OCI-LY3 (cell line): ENCODE measurements around the gene HFM1.

Source experiments
- EZH2phosphoT487 ChIP-seq: fragments of 200-600 bp; shearing (Covaris generic); IDR thresholded peaks from 2 replicates; pipeline ENCODE4 v1.6.1; 2018; ENCODE audit warnings: antibody characterized with exemption, mixed run types, low read depth
- TF ChIP-seq, protein P1 (sequence below): fragments of 200-600, 300-600 bp; sonication (generic); IDR thresholded peaks from 2 replicates; pipeline ENCODE4 v1.5.1; 2014; ENCODE audit warnings: antibody characterized with exemption, low read length, low read depth

DNA sequence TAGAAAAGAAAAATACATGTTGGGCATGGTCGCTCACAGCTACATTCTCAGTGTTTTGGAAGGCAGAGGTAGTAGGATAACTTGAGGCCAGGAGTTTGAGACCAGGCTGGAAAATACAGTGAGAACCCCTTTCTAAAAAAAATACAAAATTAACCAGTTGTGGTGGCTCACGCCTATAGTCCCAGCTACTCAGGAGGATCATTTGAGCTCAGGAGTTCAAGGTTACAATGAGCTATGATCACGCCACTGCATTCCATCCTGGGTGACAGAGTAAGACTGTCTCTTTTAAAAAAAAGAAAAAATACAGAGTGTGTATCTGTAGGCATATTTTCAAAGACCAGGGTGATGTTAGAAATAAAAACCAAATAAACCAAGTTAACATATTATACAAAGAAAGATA is 57.8 kb downstream of the HFM1 start:
- TF ChIP-seq, protein P1, sequence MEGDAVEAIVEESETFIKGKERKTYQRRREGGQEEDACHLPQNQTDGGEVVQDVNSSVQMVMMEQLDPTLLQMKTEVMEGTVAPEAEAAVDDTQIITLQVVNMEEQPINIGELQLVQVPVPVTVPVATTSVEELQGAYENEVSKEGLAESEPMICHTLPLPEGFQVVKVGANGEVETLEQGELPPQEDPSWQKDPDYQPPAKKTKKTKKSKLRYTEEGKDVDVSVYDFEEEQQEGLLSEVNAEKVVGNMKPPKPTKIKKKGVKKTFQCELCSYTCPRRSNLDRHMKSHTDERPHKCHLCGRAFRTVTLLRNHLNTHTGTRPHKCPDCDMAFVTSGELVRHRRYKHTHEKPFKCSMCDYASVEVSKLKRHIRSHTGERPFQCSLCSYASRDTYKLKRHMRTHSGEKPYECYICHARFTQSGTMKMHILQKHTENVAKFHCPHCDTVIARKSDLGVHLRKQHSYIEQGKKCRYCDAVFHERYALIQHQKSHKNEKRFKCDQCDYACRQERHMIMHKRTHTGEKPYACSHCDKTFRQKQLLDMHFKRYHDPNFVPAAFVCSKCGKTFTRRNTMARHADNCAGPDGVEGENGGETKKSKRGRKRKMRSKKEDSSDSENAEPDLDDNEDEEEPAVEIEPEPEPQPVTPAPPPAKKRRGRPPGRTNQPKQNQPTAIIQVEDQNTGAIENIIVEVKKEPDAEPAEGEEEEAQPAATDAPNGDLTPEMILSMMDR = no peak
- no peak for TF ChIP-seq EZH2phosphoT487
